Measurements from ENCODE around the gene DNMT1.
A peak's percentile ranks its signal among the peaks of the same experiment; 100 is the strongest.

DNA sequence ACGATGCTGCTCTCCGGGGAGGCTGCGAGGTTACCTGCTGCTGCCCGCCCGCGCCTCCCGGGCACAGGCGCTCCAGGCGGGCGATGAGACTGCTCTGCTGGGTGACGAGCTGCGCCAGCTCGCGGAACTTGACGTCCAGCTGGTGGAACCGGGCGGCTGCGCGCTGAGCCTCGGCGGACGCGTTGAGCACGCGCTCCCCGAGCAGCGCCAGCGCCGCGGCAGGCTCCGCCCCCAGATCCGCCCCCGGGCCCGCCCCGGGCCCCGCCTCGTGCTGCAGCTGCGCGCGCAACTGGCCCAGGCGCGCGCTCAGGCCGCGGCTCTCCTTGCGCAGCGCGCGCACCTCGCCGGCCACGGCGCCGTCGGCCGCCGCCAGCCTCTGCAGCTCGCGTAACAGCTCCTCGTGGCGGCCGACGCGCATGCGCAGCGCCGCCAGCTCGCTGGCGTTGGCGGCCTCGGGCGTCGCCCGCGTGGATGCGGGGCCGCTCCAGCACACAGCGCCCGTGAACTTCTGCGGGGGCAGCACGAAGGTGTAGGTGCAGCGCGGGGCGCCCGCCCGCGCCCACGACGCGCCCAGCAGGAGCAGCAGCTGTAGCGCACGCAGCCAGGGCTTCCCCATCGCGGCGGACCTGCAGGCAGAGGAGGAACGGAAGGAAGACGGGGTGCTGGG, 98.7 kb downstream of the DNMT1 start:
- no peak for TF ChIP-seq EZH2 (IDR thresholded peaks at IDR 0.05)
- TF ChIP-seq POLR2AphosphoS5 (IDR thresholded peaks at IDR 0.05; ENCODE audit: borderline replicate concordance, low read depth, low read length) = peak; percentile 46; the same call in 1 of the 2 replicates
